Left ventricle myocardium inferior (tissue), 1 donor: ENCODE data around the gene PPAN. TPM values are rescaled to one million over a fixed set of nuclear protein-coding genes. Genes with fewer than 3 reads are reported as not detected.

ENCODE experiments used
- DNase-seq: peaks from one replicate; pipeline ENCODE4 v3.0.0-alpha.2; 2020
- H3K27ac ChIP-seq: fragments of 200-600 bp; replicated peaks from 2 replicates; pipeline ENCODE4 v1.8.0; 2021
- H3K27me3 ChIP-seq: fragments of 200-600 bp; 2 replicates; pipeline ENCODE4 v1.8.0; 2021; ENCODE audit warnings: low read depth
- H3K36me3 ChIP-seq: fragments of 200-600 bp; 2 replicates; pipeline ENCODE4 v1.8.0; 2021
- H3K4me1 ChIP-seq: fragments of 200-600 bp; 2 replicates; pipeline ENCODE4 v1.8.0; 2021
- H3K4me3 ChIP-seq: fragments of 200-600 bp; 2 replicates; pipeline ENCODE4 v1.8.0; 2021; ENCODE audit warnings: mild to moderate bottlenecking, moderate library complexity
- H3K9me3 ChIP-seq: fragments of 200-600 bp; replicated peaks from 2 replicates; pipeline ENCODE4 v1.8.0; 2021
- intact Hi-C: fragments of 100-400 bp; cut with micrococcal nuclease; formaldehyde crosslinking; loops from one replicate; pipeline ENCODE4 v1.11.0; 2022
- total RNA-seq: library from RNA; stranded (reverse); fragmentation: NEBNext Ultra II Directional; extraction: Animal tissue kit (Norgen Biotek cat#: 25700); gene quantifications from one replicate; pipeline ENCODE4 v1.2.1, GENCODE V29; 2021
- TF ChIP-seq, protein P1 (sequence below): fragments of 200-600 bp; IDR thresholded peaks from 2 replicates; pipeline ENCODE4 v1.8.0; 2021; ENCODE audit warnings: antibody characterized with exemption, mild to moderate bottlenecking, borderline replicate concordance
- donor health status: DM: no; HTN: yes; CAD: no; lungs with severe emphysema.

Gene PPAN
- total RNA-seq, 1 donor from 2014 or later = 23.6 TPM

DNA sequence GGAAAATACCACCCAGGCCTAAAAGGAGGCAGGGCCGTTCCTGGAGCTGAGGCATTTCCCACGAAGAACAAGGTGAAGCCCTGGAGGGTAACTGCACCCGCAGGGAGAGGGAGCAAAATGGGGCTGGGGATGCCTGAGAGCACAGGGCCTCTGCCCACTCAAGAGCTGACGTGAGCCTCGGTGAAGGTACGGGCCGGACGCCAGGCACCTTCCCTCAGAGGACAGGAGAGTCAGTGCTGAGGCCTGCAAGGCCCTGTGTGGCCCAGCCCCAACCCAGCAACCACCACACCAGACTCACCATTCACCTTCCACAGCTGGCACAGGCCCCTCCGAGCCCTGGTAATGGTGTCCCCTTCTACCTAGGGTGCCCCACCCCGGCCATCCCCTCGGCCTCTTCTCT is 52.3 kb downstream of the PPAN start:
- H3K4me1 ChIP-seq = no peaks in the 10 kb centered on the region
- no peaks in the 10 kb centered on the region for H3K27me3 ChIP-seq
- no peak overlapping the region for H3K27ac ChIP-seq
- TF ChIP-seq, protein P1, sequence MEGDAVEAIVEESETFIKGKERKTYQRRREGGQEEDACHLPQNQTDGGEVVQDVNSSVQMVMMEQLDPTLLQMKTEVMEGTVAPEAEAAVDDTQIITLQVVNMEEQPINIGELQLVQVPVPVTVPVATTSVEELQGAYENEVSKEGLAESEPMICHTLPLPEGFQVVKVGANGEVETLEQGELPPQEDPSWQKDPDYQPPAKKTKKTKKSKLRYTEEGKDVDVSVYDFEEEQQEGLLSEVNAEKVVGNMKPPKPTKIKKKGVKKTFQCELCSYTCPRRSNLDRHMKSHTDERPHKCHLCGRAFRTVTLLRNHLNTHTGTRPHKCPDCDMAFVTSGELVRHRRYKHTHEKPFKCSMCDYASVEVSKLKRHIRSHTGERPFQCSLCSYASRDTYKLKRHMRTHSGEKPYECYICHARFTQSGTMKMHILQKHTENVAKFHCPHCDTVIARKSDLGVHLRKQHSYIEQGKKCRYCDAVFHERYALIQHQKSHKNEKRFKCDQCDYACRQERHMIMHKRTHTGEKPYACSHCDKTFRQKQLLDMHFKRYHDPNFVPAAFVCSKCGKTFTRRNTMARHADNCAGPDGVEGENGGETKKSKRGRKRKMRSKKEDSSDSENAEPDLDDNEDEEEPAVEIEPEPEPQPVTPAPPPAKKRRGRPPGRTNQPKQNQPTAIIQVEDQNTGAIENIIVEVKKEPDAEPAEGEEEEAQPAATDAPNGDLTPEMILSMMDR = no peak
- H3K36me3 ChIP-seq = peaks cover 100% of the 10 kb centered on the region
- intact Hi-C loops = no loop called here
- H3K4me3 ChIP-seq = no peak overlapping the region
- H3K9me3 ChIP-seq = no peaks in the 10 kb centered on the region
- no peak for DNase-seq

DNA sequence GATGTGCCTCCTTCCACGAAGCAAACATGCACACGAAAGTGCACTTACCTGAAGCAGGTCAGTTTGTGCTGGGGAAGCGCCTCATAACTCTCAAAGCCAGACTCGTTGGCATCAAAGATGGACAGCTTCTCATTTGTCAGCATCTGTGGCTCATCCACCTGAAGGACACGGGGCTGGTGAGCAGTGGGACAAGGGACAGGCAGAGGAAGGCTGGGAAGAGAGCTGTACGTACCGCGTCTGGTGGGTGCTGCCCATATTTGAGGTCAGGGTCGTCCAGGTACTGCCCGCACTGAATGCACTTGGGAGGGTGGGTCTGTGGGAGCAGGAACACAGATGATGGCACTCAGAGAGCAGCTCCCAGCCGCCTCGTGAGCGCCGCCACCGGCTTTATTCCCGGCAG is 53.4 kb downstream of the PPAN start:
- H3K4me3 ChIP-seq = no peak overlapping the region
- TF ChIP-seq, protein P1 = no peak
- peaks cover 98% of the 10 kb centered on the region for H3K36me3 ChIP-seq
- no peaks in the 10 kb centered on the region for H3K27me3 ChIP-seq
- no peaks in the 10 kb centered on the region for H3K4me1 ChIP-seq
- no peaks in the 10 kb centered on the region for H3K9me3 ChIP-seq
- intact Hi-C loops = no loop called here
- H3K27ac ChIP-seq = no peak overlapping the region
- no peak for DNase-seq

Other genes with a start within 250 kb of the PPAN start
- 1.7 TPM for gene OLFM2, start 169.8 kb upstream of the PPAN start, total RNA-seq
- 8.7 TPM for gene COL5A3, start 95.9 kb upstream of the PPAN start, total RNA-seq
- not detected for gene RDH8, start 92.9 kb upstream of the PPAN start, total RNA-seq
- 9.1 TPM for gene SHFL, start 20.0 kb upstream of the PPAN start, total RNA-seq
- not detected for gene ANGPTL6, start 3.7 kb upstream of the PPAN start, total RNA-seq
- gene P2RY11, start 5.3 kb downstream of the PPAN start, total RNA-seq = 4.1 TPM
- 172 TPM for gene EIF3G, start 13.5 kb downstream of the PPAN start, total RNA-seq
- gene DNMT1, start 88.6 kb downstream of the PPAN start, total RNA-seq = 23.9 TPM
- gene S1PR2, start 125.0 kb downstream of the PPAN start, total RNA-seq = 3.5 TPM
- 77.0 TPM for gene MRPL4, start 145.9 kb downstream of the PPAN start, total RNA-seq
- gene ICAM1, start 164.8 kb downstream of the PPAN start, total RNA-seq = 7.1 TPM
- gene ICAM4, start 180.6 kb downstream of the PPAN start, total RNA-seq = 0.36 TPM
- 0.49 TPM for gene ICAM5, start 183.6 kb downstream of the PPAN start, total RNA-seq
- 0.74 TPM for gene ZGLP1, start 203.5 kb downstream of the PPAN start, total RNA-seq
- 17.4 TPM for gene FDX2, start 209.7 kb downstream of the PPAN start, total RNA-seq
- 11.1 TPM for gene RAVER1, start 227.2 kb downstream of the PPAN start, total RNA-seq
- gene ICAM3, start 233.3 kb downstream of the PPAN start, total RNA-seq = 31.3 TPM